ENCODE results near the gene ZFHX2.

The ZFHX2 gene

DNA sequence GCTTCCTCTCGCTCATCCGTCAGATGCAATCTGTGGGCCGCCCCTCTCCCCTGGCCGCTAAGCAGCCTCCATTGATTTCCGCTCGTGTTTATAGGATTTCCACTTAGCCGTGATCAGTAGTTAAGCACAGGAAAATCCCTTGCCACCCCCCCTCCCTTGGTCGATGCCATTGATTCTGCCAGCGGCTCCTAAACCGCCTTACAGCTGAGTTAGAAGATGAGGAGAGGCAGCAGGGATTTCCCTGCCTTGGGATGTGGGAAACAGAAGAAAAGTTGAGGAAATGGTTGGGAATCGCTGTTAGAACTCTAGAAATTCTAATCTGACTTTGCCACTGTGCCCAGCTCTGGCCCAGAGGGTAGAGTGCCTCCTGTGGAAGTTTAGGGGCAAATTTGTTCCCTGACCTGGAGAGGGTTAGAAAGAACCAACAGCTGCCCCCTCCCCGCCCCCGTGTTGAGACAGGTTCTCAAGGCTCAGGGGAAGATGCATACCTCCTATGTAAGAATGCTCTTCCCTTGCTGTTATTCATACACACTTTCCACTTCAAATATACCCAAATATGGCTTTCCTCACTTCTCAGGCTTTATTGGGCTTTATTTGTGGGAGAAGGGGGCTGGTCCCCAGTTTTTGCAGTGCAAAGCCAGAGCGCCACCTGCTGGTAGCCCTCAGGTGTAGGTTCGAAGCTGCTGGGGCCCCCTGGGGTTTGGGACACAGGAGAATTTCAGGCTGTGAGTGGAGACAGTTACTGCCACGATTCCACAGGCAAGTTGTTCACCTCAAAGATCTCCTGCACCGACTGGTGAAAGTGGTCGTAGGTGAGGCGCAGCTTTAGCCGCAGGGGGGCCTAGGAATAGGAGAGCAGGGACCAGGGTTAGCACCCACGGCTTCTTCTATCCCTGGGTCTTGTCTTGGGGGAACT, 7.7 kb upstream of the ZFHX2 start:
- DNase-seq: peak; percentile 74

DNA sequence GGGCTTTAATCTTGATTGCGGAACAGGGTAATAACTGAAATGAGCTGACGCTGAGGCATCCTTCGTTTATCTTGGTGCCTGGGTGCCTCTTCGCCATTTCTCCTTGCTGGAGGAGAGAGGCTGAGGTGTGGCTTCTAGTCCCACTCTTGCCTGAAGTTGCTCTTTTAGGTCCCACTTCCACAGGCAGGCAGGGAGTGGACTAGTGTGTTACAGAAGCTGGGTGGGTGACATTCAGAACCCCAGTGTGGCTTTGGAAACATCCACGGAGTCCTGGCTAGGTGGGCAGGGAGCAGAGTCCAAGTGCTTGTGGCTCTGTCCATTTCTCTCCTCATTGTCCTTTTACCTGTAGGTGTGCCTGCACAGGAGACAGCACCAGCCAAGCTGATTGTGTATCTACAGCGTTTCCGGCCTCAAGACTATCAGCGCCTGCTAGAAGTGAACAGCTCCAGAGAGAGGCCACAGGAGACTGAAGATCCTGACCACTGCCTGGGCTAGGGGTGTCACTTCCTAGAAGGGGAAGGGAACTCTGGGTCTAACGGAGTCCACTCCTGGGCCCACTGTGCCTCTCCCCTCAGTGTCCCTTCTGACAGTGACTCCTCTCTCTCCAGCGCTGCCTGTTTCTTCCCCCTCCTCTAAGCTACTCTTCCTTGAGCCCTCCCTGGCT, 6.9 kb upstream of the ZFHX2 start:
- no peak for DNase-seq

DNA sequence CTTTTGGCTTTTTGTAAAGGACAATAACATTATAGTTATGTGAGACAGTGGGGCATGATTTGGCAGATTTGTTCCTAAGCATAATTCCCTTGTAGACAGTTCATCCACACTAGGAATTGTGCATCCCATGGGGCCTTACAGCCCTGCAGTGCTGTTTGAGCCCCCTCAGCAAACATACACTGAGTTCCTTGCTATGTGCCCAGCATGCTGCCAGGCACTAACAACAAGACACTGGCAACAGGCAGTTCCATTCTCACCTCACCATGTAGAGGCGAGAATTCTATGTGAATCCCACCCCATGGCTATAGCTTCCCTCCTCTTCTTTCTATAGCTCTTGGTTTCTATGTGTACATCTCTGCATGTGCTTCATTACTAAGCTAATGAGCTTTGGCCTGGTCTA, 6.4 kb upstream of the ZFHX2 start:
- no peak for DNase-seq

DNA sequence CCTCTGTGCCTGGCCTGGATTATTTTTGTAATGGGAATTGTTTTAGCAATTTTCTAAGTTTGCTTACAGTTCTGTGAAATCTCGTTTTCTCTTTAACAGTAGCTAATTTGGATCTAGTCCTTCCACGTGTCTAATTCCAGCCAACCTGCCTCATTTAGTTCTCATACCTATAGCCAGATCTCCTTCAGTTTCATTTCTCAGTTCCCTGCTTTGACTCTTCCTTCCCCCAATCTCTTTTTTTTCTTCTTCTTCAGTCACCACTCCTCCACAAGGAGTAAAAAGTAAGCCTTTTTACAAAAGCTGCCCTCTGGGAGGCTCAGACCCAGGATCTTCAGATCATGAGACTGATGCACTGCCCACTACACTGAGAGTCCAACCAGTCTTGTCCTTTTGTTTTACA, 6.0 kb upstream of the ZFHX2 start:
- DNase-seq: no peak

DNA sequence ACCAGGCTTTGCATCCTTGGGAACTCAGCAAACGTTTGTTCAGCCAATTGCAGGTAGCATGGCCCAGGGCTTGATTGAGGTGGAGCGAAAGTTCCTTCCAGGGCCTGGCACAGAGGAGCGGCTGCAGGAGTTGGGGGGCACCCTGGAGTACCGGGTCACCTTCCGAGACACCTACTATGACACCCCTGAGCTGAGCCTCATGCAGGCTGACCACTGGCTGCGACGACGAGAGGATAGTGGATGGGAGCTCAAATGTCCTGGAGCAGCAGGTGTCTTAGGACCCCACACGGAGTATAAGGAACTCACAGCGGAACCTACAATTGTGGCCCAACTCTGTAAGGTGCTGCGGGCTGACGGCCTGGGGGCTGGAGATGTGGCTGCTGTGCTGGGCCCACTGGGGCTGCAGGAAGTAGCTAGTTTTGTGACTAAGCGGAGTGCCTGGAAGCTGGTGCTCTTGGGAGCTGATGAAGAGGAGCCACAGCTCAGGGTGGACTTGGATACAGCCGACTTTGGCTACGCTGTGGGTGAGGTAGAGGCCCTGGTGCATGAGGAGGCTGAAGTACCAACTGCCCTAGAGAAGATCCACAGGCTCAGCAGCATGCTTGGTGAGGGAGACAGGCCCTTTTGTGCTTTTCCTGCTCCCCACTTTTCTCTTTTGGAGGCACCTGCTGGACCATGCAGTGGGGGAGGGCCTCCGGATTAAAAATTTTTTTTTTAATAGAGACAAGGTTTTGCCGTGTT, 5.3 kb upstream of the ZFHX2 start:
- no peak for DNase-seq

DNA sequence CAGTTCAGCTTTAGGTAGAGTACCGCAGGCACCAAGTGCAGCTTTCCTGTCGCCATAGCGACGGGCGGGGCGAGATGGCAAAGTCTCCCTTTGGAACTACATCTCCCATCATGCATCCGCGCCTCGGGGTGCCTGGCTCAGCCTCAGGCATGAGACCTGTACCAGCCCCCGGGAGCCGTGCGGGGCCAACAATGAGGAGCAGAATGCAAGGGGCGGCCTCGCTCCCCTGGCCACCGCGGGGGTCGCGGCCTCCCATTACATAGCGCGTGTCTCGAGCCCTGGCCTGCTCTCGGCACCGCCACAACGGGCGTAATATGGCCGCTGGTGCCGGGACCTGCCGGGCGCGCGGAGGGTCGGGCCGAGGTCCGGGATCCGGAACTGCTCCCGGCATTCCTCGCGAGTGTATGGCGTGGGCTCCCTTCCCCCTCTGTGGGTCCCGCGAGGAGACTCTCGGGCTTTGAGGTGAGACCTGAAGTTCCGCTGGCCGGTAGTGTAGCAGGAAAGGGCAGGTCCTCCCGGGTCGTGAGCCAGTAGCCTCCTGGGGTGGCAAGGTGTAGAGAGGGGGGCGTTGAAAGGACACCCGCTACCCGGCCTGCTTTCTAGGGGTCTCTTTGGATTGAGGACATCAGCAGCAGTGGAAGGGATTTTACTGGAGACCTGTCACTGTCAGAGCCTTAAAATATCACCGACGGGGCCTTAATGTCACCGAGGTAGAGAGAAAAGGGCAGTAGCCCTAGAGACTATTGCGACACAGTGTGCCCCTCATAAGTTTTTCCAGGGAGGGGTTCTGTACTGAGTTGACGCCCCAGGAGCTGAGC, 4.5 kb upstream of the ZFHX2 start, which contains the start of gene THTPA:
Gene THTPA (plus strand): TSS at position 390 of the 818 bp plus-strand sequence. CDS start 487 bp downstream, outside the sequence.
- DNase-seq: peak; percentile 93

DNA sequence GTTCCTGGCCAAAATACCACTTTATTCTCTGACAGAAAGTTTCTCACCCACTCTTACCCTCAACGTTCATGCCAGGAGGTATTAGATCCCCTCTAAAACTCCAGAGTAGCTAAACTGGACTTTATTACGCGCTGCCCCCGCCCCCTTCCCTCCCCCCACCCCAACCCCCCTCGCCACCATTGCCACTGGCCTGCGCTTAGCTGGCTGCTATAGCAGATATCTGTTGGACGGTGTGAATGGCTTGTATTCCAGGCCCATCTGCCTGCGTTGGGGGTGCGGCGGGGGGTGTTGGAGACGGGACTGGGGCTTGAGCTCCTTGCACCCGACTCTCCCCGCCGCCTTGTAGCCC, 3.9 kb upstream of the ZFHX2 start:
- DNase-seq: no peak

DNA sequence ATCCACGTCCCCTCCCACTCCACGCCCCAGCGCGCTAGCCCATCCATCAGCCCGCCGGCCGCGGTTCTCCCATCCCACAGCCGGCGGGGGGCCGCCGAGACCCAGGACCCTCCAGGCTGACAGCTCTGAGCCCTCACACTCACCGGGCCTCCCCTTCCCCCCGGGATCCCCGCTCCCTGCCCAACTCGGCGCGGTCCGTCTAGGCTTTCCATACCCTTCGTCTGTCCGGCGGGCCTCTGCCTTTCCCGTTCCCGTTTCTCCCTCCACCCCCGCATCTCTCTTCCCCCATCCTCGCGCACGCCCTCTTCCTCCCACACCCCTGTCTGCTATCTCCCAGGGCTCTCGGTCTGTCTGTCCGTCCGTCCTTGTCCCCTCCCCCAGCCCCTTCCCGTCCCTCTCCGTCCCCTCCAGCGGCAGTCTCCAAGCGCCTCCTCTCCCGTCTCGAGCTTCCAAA, 726 bp downstream of the ZFHX2 start:
- DNase-seq: no peak

DNA sequence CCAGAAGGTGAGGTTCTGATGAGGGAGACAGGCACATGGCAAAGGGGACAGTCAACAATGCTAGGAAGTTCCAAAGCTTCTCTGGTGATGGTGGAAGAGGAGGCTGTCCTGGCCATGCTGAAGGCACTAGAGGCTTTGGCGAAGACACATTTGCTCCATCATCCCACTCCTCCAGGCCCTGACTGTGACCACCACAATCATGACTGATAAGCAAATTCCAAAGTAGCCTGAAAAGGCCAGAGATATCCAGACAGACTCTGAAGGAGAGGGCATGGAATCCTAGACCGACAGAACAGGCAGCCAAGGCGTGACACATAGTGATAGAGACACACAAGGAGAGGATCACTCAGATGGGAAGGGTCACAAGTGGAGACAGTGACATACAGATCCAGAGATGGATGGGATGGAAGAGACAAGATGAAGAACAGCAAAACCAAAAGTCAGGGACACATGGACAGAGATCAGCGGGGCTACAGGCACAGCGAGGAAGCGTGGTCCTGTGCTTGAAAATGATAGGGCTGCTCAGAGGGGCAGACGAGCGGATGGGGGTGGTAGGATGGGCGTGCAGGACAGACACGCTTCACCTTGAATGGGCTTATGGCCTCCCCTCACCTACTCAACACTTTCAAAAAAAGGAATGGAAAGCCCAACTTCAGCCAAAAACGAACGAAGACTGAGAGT, 1.3 kb downstream of the ZFHX2 start:
- DNase-seq: no peak

DNA sequence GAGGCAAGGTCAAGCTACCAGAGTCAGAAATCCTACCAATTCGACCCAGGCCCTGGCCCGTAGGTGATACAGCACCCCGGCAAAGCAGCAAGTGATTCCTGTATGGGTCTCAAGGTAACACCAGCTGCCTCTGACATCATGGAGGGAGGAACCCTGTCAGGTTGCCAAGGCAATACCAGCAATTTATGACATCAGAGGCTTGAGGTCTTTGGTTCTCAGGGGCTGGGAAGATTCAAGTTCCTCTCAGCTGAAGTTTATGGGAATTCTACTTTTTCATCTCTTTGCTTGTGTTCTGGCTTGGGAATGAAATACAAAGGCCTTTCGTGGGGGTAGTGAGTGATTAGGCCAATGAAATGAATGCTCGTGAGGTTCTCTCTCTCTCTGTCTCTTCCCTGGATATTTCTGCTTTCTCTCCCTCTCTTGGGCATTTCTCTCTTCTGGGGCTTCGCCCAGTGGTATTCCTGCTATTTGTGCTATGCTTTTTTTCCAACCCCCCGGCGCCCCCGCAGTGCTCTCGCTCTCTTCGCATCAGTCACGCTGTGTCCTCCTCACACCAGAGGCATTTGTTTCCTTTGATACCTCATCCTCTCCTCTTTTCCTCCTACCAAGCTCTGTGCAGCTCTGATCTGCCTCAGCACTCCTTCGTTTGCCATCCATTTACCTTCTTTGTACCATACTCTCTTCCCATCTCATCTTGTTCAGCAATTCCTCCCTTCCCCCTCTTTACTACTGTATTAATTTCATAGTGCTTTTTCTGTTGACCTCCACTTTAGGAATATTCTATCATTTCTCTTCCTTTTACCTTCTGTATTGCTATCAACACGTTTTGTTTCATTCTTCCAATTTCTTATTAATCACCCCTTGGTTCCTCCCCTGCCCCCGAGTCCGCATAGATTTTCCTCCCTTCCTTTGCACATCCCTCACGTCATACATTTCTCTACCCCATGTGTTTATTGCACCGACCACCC, 2.9 kb downstream of the ZFHX2 start:
- no peak for DNase-seq

DNA sequence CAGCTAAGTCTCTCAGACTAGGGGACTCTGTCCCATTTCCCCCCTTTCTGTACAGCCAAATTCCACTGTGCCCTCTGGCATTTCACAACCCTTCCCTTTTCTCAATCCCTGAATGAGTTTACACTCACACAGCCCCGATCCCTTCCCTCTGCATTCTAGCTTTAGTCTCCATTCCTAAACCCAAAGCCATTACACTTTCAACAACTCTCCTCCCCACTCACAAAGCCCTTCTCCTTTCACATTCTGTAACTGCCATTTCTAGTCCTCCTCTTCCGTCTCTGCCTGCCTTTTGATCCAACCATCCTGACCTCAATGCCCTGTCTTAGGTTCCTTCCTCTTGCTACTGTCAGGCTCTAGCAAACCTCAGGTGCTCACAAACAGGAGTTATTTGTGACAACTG, 3.6 kb downstream of the ZFHX2 start:
- no peak for DNase-seq

DNA sequence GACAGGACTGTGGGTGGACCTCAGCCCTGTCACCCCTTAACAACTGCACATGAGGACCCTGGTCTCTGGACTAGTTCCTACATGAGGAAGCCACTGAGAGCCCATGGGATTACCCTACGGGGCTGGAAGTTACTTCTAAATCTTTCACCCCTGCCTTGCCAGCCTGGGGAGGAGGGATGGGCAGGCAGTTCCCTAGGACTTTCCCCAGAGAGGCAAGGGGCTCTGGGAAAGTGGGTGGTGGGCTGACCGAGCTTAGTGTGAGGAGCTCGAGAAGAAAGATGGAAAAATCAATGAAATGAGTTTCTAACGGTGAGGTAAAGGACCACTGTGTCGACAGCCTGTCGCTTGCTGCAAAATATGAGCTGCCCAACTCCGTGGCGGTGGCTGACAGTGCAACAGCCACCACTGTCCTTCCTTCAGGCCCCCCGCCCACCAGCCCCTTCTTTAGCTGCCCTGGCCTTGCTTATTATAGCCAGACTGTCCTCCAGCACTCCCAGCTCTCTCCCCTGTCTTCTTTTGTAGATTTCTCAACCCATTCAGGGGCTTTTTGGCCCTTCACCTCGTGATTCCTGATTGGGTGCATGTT, 5.0 kb downstream of the ZFHX2 start:
- no peak for DNase-seq

DNA sequence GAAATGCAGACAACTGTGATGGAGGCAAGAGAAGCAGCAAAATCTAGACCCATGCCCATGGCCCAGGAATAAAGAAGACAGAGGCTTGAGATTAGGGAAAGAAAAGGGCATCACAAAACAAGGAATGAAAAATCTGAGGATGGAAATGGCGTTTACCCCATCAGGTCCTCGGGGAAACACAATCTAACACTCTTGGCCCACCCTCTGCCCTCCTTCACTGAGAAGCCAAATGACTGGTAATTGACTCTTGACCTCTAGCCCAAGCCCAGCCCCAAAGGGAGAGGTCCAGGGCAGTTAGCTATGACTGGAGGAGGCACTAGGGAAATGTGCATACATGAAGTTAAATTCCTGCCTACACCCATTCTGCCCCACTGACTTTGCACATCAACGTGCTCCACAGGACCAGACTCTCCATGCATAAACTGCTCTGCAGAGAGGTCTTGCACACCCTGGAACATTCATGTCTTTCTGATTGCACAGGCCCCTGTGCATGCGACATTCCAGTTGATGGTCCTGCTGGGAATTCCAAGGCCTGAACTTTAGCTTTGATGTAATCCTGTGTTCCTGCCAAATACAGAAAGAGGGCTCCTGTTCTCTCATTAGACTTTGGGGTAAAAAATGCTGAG, 5.7 kb downstream of the ZFHX2 start:
- DNase-seq: no peak

DNA sequence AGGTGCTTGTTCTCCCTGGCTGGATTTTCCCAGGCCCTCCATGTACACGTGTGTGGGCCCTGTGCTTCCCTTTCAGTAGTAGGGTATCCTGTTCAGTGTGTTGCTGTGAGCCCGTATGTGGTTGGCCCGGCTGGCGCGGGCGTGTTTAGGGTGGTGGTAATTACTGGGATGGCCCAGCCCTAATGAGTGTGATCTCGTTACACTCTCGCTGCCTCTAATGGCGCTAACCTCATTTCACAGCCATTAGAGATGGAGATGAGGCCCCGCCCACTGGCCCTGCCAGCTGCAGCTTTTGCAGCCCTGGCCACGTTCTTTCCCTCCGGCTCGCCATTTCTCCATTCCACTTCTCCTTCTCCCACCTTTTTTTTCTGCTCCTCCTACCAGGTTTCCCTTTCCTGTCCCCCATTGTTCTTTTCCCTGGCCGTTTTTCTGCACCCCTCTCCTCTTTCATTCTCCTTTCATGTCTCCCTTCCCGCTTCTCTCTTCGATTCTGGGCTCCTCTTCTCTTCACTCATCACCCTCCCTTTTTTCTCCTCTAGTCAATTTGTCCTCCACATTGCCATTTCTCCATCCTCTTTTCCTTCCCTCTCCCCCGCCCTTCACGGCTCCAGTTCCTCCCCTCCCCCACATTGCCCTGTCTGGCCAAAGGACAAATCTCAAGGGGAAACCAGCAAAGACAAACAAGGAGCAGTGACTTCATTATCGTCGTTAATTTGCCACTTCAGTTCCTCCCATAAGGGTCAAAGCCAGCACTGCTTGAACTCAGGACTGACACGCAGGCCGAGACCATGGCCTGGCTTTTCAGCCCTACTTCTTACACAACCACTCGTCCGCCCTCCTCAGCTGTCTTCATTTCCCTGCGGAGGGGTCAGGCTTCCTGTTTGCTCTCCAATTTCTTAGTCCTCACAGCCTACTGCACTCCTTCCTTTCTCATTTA, 6.8 kb downstream of the ZFHX2 start:
- DNase-seq: no peak

DNA sequence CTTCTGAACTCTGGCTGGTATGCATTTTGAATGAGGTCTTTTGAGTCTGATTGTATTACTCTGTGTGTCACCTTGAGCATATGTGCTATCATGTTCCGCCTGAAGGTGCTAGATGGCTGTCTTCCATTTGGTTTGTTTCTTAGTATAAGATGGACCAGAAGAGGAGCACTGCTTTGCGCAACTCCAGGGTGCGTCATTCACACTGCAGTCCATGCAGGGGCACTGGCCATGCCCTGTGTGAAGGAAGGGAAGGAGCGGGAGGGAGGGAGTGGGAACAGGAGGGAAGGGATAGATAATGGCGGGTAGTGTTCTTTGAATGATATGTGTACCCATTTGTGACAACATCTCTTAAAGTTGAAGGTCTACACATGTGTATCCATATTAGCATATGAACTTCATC, 8.2 kb downstream of the ZFHX2 start:
- no peak for DNase-seq

DNA sequence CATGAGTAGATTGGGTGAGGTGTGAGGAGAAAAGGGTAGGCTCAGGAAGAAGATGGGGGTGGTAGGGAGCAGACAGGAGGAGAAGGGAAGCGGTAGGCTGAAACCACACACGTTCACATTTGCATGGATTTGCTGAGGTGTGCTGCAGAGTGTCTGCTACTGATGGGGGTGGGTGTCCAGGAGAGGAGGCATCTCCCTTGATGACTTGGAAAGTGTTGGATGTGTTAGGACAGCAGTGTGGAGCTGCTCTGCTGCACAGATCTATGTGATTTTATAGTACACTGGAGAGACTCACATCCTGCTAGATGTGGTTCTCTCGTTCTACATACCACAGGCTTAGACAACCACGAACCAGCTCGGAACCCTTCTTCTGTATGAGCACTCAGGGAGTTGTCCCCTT, 9.3 kb downstream of the ZFHX2 start:
- DNase-seq: no peak

DNA sequence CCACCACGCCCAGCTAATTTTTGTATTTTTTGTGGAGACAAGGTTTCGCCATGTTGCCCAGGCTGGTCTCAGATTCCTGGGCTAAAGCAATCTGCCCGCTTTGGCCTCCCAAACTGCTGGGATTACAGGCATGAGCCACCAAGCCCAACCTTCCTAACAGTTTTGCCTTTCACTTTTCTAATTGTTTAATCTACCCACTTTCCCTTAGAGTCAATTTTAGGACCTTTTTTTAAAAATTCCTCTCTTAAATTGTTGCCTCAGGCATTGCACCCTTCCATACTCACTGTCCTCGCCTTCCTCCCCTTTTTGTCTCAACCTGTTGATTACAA, 11.5 kb downstream of the ZFHX2 start:
- DNase-seq: no peak

DNA sequence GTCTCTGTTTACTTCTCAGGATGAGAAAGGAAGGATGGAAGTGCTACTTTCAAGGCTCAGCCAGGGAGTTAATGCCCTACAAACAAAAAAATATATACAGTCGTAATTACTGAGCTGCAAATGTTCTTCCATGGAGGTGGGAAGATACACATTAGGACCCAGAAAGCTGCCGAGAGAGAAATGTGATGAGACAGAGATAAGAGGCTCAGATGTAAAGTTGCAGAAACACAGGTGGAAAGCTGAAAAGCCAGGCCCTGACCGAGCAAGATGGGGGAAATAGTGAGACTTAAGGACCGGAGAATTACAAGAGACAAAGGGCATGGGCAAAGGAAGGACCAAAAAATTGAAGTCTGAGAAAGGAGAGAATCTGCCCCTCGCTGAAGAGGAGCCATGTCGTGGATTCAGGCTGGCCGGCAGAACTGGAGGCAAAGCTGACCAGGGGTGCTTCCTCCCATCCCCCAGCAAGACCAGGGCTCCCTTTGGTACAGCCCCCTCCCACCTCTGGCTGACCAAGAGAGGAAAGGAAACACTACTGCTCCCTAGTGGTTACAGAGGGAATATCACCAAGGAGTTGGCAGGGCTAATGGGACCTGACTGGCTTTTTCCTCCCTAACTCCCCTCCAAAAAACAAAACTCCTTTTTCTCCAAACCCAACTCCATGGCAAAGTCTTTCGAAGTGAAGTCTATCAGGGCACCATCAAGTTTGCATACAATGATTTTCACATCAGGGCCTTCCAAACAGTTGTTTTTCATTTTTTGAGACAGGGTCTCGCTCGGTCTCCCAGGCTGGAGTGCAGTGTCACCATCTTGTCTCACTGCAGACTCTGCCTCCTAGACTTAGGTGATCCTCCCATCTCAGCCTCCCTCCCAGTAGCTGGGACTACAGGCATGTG, 12.1 kb downstream of the ZFHX2 start:
- DNase-seq: no peak

Measured in activated T-cell treated with anti-CD3 and anti-CD28 coated beads, Interleukin-2, amount 50 U/mL, for 1 hour (primary cell).